Activated T-cell treated with anti-CD3 and anti-CD28 coated beads for 1 hour (primary cell): ENCODE measurements around the gene MIAT.

ENCODE experiments used
- DNase-seq: peaks from one replicate; pipeline ENCODE4 v3.0.0-alpha.2; 2020; ENCODE audit warnings: low read depth

Gene MIAT

DNA sequence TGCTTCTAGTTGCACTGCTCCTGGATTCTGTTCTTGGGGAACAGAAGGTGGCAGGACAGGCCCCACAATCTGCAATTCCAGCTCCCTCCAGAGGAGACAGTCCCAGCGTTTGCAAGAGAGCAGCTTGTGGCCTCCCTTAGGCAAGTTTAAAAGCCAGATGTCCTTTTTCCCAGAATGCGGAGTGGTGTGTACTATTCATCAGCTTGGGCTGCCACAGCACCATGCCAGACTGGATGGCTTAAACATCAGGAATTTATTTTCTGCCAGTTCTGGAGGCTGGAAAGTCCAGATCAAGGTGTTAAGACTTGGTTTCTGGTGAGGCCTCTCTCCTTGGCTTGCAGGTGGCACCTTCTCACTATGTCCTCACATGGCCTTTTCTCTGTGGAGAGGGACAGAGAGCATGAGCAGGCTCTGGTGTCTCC, 11.7 kb downstream of the MIAT start:
- DNase-seq = no peak

DNA sequence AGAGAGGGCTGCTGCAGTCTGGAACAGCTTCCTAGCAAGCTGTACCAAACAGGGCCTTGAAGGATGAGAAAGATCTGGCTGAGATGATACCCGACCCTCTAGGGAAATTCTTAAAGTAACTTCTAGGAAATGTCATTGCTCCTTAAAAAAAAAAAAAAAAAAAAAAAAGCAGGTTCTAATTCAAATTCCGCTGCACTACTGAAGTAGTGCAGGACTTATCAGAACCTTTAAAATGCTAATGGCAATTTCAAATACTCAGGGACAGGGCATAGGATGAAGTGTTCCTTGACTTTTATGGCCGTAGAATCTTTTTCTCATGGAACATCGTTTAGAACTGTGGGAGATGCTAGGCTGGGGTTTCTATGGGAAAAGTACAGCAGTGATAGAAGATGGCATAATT, 13.1 kb downstream of the MIAT start:
- no peak for DNase-seq

DNA sequence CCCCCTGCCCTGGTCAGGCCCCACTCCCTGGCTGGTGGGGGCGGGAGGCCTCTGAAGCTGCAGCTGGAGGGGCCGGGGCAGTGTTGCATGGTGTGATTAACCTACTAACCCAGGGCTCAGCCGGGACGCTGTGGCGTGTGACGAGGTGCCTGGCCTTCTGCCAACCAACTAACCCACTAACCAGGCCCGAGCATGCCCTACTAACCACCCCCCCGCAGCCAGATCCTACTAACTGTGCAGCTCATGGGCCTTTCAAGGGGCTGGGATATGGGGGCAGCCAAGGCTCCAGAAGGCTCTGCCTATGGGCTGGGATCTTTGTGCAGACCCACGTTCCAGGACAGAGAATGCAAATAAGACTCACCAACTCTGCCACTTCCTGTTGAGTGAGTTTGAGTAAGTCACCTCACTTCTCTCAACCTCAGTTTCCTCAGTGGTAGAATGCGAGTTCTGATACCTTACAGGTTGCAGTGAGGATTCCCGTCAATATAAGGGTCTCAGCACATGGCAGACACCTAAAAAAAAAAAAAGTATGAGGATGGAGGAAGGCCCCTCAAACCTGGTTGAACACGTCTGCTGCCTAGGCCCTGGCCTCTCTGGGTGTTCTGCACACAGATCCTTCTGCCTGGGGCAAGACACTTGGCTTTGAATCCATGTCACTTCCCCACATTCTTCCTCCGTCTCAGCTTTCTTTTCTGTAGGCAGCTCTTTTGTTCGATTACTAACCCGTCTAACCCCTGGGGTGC, 14.1 kb downstream of the MIAT start:
- DNase-seq = peak; percentile 62

DNA sequence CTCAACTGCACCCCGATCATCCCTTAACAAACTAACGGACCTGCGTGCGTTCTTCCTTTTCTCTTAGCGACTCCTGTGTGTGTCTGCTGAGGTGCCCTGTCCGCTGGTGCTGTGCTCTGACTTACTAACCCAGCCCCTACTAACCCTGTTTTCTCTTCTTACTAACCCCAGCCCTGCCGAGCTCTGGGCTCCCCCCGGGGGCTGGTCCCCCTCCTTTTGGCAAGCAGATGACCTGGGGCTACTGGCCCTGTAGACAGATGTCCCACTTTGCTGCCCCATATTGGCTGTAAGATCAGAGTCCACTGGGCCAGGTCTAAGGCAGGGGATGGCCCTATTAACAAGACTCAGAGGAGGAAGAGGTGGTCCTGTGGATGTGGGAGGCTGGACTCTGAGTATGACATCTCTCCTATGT, 14.7 kb downstream of the MIAT start:
- no peak for DNase-seq

DNA sequence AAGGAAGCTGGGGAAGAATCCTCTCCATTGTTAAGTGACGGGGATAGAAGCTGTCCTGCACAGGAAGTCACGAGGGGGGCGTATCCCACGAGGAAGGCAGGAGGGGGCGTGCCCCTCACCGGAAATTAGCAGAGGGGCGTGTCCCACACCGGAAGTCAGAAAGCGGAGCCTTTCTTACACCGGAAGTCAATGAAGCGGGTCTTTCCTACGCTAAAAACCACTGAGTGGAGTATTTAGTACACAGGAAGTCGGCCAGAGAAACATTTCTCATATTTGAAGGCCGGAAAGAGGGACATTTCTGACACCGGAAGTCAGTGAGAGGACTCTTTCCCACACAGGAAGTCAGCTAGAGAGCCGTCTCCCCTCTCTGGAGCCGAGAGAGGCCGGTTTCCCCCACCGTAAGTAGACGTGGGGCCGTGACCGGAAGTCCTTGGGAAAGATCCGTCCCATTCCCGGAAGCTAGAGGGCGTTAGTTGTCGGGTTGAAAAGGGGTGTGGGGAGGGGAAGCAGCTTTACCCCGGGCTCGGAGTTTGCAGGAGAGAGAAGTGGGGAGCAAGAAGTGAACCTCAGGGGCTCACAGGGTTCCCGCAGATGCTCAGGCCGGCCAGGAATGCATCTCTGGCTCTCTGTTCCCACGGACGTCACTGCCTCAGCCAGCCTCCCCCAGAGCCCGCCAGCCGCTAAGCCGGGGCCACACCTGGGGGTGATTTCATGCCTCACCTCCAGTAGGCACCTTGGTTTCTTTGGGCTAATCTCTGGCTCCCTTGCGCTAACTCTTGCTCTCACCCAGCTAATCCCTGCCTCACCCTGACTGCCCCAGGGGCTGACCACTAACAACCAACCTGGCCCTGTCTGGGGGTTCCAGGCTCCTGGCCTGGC, 15.4 kb downstream of the MIAT start:
- DNase-seq = peak; percentile 87

DNA sequence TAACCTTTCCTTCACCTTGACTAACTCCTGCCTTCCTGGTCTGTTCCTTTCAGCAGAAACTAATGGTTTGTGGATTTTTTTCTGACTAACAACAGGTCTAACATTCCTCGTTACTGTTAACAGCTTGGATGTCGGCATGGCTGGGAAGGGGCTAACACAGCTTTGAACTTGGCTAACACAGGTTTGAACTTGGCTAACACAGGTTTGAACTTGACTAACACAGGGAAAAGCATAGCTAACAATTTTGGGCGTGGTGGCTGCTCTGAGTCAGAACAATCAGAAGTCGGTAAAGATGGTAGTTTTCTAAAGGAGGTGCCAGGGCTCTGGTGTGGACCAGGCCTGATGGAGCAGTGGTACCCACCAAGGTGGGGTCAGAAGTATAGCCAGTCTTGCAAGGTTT, 16.1 kb downstream of the MIAT start:
- no peak for DNase-seq

DNA sequence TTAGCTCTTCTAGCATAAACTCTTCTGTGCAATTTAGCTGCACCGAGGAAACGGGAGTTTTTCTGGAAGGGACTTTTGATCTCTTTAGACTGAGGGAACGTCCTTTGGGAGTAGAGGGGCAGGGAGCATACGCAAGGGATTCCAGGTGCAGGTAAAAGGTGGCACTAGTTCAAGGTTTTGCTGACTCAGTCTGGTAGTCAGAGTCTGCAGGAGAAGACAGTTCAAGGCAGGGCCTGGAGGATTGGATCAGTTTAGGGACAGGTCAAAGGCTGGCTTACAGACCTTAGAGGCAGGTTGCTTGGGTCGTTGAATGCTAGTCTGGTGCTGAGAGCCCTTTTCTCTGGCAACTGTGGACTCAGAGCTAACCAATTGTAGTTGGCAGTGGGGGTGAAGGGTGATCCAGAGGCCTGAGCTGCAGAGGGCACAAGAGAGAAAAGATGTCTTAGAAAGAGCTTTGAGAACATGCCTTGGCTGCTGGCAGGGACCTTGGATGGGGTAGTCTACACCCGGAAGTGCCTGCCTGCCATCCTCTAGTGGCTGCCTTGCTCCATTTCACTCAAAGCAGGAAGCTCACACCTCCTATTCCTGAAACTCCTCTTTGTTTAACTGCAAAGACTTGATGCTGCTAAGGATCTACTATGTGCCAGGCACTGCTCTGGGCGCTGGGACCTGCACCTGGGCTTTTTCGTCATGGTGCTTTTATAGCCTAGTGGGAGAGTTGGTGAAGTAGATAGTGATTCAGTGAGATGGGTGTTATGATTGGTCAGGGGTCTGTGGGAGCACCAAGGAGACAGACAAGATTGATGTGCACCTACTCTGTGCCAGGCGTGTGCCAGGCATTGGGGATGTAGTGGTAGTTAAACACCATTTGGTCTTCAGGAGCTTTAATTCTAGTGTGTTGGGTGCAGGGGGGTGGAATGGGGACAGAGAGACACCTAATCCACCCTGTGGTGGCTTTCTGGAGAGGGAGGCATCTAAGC, 17.1 kb downstream of the MIAT start:
- DNase-seq = no peak

DNA sequence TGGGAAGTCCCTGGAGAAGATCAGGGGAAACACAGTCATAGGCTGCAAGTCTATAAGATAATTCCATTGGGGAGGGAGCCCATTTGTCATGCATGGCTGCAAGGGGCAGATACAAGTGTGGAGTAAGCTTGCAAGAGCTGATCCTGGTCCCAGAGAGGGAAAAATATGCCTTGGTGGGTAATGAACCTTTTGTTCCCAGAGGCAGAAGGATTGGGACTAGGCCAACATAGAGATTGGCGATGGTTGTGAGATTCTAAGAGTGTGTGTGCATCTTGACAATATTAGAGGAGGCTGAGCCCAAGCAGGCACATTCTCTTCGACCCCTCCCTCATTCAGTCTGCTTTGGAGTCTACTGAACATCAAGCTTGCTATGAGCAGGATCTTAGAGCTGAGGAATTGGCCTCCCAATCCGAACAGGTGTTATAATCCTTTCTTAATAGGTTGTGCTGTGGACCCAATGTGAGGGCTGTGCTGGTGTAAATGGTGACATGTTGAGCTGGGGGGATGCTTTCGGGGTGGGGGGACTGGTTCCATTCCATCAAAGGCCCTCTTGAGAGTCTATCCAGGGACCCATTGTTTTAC, 18.4 kb downstream of the MIAT start:
- no peak for DNase-seq

DNA sequence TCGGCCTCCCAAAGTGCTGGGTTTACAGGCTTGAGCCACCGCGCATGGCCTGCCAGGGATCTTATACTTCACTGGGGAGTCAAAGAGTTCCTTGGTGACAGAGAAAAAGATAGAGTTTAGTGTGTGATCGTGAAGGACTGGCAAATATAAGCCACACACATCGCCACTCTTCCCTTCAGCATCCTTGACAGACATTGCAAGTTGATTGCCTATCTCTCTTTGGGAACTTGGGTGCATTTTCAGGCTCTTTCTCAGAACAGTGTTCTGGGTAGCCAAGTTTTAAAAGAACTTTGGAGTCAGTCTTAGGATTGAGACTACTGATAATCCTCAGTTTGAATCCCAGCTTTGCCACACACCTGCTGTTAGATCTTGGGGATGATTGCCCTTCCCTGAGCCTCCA, 19.8 kb downstream of the MIAT start:
- DNase-seq = no peak

DNA sequence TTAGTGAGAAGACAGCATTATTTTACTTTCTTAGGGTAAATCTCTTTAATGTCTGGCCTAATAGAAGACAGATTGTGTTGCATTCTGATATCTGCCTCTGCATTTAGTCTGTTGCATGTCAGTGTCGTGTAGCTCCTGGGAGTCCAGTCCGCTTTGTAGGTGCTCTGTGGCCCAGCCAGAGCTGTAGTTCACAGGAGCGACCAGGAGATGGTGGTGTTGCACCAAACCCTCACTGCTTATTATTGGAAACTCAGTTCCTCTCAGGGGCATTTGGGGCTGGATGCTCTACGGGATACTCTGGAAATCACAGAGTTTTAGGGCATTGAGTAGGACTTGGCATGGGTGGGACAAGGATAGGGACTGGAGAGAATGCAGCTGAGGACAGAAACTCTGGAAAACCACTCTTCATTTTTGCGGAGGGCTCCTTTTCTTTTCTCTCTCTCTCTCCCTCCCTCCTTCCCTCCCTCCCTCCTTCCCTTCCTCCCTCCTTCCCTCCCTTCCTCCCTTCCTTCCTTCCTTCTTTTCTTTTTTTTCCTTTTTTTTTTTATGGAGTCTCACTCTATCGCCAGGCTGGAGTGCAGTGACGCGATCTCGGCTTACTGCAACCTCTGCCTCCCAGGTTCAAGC, 21.7 kb downstream of the MIAT start:
- DNase-seq = peak; percentile 49

DNA sequence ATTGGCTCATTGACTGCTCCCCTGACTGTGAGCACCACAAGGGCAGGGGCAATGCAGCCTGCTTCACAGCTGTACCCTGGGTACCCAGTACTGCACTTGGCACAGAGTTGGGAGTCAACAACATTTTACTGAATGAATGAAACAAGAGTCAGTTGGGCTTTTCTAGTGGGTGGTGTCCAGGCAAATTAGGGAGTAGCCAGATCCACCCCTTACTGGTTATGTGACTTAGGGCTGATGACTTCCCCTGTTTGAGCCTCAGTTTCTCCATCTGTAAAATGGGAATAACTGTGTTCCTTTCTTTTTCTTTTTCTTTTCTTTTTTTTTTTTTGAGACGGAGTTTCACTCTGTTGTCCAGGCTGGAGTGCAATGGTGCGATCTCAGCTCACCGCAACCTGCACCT, 23.1 kb downstream of the MIAT start:
- DNase-seq = no peak

DNA sequence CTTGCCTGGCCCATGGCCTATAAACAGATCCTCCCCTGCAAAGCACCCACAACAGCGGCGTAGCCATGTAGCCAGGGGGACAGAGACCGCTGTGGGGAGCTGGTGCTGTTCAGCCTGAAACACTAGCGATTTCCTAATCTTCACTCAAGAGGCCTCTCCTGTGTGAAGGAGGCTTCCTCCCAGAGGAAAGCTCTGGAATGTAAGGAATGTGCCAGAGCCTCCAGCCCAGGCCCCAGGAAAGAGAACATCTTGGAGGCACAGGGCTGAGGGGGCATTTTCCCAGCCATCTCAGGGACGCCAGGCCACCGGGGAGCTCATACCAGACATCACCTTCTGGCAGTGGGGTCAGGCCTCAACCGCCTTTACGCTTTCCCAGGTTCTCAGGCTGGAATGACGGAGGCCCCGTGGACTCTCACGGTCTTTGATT, 24.0 kb downstream of the MIAT start:
- no peak for DNase-seq

DNA sequence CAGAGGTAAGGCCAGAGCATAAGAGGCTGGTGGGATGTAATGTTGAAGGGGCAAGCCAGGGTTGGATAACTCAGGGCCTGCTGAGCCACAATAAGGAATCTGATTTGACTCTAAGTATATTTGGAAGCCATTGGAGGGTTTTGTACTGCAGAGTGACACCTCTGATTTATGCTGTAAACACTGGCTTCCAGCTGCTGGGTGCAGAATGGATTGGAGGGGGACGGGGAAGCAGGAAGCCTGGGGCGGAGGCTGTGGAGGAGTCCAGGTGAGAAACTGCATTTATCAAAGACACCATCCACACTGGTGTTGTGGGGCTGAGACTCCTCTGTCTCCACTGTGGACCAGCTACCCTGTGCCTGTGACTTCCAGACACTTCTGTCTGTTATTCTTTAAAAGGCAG, 26.8 kb downstream of the MIAT start:
- no peak for DNase-seq

DNA sequence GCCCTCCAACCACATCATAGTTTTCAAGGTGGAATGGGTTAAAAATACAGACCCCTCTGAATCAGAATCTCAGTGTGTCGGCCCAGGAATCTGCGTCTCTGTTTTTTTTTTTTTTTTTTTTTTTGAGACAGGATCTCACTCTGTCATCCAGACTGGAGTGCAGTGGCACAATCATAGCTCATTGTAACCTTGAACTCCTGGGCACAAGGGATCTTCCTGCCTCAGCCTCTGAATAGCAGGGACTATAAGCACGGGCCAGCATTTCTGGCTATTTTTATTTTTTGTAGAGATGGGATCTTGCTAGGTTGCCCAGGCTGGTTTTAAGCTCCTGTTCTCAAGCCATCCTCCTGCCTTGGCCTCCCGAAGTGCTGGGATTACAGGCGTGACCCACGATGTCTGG, 28.2 kb downstream of the MIAT start:
- no peak for DNase-seq

DNA sequence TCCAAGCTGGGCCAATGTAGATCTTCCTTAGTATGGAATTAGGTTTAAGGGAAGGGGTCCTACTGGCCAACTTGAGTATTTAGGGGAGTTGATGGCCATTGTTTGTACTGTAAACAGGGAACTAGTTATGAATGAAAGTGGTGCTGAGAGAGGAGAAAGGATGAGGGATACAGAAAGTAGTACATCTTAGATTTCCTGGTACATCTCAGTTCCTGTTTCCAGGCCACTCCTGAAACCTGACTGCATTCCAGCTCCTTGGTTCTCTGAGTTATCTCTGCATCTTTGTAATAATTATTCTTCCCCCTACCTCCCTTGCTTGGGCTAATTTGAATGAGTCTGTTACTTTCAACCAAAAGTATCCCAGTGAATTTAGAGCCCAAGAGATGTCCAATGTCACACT, 30.1 kb downstream of the MIAT start:
- no peak for DNase-seq

DNA sequence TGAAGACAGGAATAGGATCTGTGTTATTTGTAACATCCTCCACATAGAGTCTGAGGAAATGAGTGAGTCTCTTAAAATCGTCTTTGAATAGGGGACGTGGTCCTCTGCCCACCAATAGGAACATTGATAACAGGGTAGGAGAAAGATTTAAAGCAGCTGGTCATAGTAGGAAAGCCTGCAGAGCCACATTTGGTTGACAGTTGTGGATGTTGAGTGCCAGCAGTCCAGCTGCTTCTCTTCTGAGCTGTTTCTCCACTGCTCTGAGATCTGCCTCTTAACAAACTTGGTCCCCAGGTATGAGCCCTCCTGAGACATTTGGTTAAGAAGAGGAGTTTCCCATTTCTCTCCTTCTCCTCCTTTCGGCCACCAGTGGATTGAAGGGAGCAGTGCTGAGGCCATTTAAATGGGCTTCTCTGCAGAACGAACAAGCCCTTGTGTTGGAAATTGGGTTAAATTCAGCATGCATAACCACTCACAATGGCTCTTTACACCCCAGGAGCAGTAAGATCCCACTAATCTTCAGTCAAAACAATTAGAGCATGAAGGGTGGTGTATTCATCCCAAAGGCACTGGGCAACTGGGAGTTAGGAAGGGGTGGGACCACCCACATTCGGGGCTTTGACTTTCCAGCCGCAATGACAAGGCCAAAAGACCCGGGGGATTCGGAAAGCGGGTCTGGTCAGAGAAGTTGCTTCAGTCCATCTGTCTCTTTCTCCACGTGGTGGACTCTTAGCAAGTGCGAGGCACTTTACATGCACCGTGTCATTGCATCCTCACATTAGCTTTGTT, 32.3 kb downstream of the MIAT start:
- no peak for DNase-seq

DNA sequence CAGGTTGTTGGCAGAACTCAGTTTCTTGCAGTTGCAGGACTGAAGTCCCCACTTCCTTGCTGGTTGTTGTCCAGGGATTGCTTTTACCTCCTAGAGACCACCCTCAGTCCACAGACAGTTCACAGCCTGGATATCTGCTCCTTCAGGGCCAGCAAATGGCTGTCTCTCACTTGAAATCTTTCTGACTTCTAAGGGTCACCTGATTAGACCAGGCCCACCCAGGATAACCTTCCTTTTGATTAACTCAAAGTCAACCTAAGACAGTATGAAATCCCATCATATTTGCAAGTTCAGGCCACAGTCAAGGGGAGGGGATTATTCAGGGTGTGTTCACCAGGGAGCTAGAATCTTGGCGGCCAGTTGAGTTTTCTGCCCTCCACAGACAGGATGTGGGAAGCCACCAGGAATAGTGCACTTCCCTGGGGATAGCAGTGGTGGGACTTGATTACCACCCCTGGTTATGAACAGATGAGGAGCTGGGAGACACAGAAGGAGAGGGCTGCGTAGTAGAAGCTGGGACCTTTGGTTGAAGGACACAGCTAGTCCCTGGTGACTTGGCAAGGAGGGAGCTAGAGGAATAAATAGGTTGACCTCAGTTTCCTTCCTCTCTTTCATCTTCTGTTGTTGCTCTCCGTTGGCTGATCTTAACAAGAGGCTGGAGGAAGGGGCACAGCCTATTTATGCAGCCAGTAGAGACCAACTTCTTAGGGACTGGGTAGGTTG, 33.4 kb downstream of the MIAT start:
- DNase-seq = no peak

DNA sequence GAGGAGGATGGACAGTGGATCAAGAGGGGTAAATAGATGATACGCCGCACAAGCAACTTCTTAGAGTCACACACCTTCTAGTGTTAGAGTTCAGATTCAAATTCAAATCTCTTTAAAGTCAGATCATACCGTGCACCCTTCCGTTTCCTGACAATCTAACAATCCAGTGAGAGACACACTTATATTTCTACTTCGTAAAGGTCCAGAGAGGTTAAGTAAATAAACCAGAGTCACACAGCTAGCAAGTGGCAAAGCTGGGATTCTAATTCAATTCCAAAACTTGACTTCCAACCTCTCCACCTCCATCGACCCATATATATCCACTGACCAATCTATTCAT, 34.0 kb downstream of the MIAT start:
- DNase-seq = no peak

DNA sequence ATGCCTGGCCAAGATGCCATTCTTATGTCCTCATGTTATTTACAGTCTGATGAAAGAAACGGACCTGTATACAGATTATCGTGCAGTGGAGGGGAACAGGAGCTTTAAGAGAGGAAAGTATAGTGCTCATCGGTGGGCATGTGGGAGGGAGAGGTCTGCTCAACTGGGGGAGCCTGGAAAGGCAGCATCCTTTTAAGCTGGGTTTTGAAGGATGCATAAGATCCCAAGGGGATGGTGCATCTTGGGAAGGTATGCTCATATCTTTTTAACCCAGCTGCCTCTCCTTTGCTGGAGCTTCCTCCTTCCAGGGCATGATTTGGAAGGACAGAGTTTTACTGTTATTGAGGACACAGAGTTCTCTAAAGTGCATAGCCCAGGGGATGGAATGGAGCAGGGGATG, 34.8 kb downstream of the MIAT start:
- DNase-seq = no peak

DNA sequence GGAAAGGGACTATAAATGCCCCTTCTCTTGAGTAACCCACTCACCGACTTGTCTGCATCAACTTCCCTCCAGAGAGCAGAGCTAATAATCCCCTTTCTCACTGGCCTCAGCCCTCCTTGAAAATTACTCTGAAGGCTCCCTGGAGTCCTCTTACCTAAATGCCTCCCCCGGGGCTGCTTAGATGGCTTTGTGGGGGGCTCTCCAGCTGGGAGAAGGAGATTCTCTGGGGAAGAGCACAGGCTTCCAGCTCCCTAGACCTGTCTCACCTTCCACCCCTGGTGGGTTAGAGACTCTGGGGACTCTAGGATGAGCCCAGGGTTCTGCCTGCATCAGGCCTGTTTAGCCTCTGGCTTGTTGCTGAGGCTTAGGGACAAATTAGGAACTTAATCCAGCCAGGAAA, 39.8 kb downstream of the MIAT start:
- DNase-seq = no peak
